Fibroblast of the conjunctiva (primary cell): Measurements from ENCODE around the gene UBE2S.
A peak's percentile ranks its signal among the peaks of the same experiment; 100 is the strongest.

Experiments used
- DNase-seq: peaks from one replicate; pipeline ENCODE4 v3.0.0-alpha.2; 2010; ENCODE audit warnings: low read depth

UBE2S gene

DNA sequence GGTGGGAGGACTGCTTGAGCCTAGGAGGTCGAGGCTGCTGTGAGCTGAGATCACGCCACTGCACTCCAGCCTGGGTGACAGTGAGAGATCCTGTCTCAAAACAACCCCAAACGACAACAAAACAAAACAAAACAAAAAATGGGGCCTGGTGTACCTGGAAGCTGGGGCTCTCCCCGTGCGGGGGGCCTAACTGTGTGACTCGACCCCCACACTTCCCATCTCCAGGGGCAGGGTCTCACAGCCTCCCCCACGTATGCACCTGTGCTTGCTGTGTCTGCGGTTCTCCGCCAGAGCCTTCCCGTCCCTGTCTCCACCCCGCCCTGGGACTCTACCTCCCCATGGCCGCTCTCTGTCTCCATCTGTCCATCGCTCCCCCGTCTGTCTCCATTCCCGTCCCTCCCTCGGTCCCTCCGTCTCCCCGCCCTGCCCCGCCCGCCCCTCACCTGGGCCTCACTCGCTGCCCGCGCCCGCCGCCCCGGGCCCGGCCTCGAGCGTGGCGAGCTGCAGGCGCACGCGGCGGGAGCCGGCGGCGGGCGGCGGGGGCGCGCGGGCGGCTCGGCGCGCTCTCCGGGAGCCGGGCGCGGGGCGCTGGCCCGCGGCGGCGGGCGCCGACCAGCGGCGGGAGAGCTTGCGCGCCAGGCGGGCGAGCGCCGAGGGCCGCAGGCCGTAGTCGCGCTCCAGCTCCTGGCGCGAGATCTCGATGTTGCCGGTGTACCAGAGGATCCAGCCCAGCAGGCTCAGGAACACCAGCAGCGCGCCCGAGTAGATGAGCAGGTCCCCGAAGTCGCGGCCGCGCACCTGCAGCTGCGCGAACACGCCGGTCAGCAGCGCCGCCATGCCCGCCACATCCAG lies 24.1 kb downstream of the UBE2S start:
- peak; percentile 31 for DNase-seq

DNA sequence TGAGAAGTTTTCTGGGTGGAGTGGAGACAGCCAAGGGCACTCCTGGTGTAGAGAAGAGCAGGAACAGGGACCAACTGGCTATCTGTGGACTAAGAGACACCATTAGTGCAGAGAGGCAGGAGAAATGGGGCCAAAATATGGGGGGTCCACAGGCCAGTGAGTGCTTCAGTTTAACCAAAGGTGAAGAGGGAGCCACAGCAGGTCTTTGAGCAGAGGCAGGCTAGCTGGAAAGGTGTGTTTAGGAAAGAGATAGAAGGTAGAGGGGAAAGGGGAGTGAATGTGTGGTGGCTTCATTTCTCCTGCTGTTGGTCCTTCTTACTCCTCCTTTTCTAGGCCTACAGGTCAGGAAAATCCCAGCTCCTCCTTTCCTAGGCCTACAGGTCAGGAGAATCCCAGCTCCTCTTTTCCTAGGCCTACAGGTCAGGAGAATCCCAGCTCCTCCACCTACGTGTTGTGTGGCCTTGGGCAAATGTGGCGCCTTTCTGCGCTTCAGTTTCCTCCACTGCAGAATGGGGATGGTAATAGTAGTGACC lies 25.0 kb downstream of the UBE2S start:
- DNase-seq = no peak

DNA sequence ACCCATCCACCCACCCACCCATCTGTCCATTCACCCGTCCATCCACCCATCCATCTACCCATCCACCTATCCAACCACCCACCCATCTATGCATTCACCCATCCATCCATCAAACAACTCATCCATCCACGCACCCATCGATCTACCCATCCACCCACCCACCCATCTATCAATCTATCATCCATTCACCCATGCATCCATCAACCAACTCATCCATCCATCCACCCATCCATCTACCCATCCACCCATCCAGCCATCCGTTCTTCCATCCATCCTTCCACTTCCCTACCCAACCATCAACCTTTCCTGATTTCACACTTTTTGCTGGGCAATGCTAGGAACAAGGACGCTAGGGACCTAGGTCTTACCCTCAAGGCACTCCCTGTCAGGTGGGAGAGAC lies 25.6 kb downstream of the UBE2S start:
- DNase-seq = no peak

DNA sequence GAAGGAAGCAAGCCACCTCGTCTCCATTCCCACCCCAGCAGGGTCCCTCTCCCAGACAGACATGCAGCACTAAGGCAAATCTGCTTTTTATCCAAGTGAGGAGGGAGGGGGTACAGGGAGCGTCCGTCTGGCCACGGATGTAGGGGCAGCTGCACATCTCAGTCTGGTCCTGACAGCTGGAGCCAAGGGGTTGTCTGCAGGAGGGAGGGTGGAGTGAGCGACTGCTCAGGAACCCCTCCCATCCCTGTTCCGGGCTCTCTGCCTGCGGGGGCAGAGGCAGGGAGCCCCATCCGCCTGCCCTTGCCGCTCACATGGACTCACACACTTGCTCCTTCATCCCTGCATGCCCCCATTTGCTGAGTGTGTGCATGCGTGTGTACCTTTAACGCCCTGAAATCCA lies 28.4 kb downstream of the UBE2S start:
- no peak for DNase-seq

DNA sequence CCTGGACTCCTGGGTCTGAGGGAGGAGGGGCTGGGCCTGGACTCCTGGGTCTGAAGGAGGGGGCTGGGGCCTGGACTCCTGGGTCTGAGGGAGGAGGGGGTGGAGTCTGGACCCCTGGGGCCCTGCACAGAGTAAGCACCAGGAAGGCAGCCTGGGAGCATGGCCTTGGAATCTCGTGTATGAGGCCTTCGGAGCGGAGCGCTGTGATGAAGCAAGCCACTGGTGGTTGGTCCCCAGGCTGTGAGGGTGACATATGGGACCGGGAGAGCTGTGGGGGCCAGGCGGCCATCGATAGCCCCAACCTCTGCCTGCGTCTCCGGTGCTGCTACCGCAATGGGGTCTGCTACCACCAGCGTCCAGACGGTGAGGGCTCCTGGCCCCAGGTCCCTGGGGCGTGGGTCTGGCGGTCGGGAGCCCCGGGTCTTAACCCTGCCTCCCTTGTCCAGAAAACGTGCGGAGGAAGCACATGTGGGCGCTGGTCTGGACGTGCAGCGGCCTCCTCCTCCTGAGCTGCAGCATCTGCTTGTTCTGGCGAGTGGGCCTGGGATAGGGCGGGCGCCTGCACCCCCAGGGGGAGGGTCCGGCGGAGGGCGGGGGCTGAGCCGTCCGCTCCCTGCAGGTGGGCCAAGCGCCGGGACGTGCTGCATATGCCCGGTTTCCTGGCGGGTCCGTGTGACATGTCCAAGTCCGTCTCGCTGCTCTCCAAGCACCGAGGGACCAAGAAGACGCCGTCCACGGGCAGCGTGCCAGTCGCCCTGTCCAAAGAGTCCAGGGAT lies 30.0 kb downstream of the UBE2S start:
- no peak for DNase-seq

DNA sequence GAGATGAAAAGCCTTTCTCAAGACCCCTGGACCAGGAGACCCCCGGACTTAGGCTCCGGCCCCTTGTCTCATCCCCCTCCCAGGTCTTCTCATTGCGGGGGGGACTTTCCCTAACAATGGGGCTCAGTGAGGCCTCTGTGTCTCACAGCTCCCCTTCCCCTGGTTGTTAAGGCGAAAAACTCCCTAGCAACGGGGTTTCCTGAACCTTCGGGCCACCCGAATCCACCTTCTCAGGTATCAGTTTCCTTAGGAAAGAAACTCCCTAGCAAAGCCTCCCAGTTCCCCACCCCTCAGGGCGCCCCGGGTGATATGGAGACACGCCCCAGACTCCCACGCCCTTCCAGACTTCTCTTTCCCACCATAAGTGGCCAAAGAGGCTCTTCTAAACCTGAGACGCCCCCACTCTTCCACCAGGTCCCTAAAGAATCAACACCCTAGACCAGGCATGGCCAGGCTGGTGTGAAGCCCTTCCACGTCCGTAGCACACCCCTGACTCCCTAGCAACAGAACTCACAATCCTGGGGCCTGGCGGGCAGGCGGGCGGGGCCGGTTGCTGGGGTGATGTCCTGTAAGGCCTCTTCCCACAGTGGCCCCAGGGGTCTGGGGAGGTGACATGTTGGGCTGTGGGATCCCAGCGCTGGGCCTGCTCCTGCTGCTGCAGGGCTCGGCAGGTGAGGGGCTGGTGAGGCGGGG lies 31.2 kb downstream of the UBE2S start, which contains the start of gene TMEM190:
Gene TMEM190, plus strand, starts transcription at position 586 of the 693 bp plus-strand sequence. Its CDS starts 28 bp downstream, at position 614.
- no peak for DNase-seq

DNA sequence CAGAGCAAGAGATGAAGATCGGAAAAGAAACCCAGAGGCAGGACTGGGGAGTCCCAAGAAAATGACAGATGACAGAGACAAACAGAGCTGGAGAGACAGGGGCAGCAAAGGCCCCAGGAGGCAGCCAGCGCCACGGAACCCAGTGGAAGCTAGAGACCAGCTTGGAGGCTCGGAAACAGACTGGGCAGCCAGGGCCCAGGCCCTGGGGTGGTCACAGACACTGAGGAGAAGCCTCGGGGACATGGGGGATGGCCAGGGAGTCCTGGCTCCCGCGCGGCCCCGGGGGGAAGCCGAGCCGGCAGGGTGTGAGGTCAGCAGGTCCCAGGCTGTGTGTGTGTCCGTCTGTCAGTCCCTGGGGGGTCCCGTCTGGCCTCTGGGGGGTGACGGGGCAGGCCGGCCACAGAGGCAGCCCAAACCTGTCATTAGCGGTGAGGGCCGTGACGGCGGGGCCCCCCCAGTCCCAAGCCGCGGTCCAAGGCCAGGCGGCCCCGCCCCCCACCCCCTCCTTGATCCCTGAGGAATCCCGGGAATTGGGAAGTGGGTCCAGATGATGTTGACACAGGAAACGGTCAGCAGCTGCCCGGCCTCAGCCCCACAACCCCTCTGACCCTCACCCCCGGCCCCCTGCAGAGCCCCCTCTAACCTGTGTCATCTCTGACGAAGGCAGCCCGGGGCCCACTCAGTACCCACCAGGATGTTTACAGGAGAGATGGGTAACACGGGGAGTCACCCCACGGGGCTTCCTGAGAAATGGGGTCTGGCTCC lies 33.4 kb downstream of the UBE2S start:
- no peak for DNase-seq

DNA sequence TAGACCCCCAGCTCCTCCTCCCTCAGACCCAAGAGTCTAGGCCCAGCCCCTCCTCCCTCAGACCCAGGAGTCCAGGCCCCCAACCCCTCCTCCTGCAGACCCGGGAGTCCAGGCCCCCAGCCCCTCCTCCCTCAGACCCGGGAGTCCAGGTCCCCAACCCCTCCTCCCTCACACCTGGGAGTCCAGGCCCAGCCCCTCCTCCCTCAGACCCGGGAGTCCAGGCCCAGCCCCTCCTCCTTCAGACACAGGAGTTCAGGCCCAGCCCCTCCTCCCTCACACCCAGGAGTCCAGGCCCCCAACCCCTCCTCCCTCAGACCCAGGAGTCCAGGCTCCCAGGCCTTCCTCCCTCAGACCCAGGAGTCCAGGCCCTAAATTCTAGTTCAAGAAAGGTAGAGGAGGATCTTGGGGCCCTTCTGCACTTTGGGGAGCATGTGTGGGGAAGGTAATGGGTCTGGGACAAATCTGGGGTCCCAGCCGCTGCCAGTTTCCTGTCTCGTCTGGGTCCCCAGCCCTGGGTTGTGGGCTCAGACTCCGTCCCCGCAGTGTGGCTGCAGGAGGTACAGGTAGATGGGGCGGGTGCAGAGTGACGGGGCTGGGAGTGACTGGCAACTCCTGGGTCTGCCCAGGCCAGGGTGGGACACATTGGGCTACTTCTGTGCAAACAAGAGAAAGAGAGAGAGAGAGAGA lies 34.1 kb downstream of the UBE2S start:
- no peak for DNase-seq

DNA sequence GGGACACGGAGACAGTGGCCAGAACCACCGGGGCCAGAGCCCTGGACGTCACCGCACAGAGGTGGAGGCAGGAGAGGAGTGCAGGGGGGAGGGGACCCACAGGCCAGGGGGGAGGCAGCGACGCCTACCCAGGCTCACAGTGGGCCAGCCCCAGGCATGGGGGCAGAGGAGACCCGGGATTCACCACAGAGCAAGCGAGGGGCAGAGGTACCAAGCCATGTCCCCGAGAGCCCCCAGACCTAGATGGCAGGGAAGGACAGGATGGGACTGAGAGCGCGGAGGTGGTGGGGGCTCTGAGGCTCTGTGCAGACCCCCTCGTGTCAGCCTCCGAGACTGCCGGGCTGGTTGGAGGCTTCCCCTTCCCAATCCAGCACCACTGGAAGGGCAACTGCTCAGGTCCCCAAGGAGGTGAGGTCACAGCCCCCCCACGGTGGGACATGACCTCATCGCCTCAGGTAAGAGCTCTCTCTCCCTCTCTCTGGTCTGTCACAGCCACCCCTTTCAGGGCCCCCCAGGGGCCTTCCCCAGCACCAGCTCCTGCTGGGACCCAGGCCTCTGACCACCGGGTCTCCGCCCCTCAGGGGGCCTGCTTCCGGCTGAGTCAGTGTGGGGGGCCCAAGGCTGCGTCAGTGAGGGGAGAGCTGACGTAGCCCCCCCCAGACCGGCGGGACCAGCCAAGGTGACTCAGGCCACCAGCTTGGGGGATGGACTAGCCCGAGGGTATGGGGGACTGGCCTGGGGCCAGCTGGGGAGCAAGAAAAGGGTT lies 35.1 kb downstream of the UBE2S start:
- DNase-seq = no peak

DNA sequence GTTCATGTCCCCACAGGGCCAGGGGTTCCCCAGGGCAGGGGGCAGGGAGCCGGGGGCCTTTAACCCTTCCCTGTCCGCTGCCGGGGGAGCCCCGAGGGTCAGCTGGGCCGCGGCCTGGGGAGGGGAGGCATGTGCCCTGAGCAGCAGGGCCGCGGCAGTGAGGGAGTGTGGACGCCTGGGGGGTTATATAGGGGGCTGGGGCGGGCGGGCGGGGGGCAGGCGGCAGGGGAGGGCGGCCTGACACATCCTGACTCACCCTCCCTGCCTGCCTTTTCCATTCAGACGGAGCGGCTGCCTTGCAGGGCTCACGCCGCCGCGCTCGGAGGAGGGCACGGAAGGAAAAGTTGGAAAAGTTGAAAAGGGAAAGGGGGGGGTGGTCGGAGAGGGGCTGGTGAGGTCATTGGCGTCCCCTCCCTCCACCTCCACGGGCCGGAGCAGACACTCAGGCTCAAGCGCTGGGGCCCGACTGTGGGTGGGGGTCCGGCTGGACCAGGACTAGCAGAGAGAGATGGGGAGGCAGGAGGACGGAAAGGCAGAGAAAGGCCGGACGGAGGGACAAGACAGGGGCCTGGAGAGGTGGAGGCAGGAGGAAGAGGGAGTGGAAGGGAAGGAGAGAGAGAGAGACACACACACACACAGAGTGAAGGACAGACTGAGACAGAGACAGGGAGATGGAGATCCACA lies 37.1 kb downstream of the UBE2S start, which contains the start of gene IL11:
Gene IL11, minus strand, starts transcription at position 159 of the 684 bp plus-strand sequence. Its CDS starts 153 bp downstream, at position 6.
- no peak for DNase-seq

DNA sequence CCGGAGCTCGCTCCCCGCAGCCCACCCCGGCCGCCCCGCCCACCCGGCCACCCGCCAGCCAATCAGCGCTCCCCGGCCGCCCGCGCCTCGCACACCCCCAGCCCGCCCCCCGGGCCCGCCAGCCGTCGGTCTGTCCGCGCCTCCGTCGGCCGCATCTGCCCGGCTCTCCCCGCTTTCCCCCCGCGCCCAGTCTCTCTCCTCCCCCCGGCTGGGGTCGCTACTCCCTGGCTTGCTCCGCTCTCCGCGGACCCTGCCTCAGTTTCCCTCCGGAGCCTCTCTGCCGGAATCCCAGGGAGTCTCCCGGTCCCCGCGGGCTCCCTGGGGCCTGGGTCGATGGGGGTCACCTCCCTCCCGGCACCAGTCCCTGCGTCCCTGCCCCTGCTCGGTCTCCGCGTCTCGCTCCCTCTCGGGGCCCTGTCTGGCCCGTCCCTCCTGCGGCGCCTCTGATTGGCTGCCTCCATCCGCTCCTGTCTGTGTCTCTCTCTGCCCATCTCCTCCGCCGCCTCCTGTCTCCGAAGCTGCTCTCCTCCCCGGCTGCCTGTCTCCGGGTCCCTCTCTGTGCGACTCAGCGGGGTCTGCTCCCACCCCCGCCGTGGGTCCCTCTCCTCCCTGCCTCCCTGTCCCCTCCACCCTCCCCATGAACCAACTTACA lies 37.8 kb downstream of the UBE2S start:
- no peak for DNase-seq

DNA sequence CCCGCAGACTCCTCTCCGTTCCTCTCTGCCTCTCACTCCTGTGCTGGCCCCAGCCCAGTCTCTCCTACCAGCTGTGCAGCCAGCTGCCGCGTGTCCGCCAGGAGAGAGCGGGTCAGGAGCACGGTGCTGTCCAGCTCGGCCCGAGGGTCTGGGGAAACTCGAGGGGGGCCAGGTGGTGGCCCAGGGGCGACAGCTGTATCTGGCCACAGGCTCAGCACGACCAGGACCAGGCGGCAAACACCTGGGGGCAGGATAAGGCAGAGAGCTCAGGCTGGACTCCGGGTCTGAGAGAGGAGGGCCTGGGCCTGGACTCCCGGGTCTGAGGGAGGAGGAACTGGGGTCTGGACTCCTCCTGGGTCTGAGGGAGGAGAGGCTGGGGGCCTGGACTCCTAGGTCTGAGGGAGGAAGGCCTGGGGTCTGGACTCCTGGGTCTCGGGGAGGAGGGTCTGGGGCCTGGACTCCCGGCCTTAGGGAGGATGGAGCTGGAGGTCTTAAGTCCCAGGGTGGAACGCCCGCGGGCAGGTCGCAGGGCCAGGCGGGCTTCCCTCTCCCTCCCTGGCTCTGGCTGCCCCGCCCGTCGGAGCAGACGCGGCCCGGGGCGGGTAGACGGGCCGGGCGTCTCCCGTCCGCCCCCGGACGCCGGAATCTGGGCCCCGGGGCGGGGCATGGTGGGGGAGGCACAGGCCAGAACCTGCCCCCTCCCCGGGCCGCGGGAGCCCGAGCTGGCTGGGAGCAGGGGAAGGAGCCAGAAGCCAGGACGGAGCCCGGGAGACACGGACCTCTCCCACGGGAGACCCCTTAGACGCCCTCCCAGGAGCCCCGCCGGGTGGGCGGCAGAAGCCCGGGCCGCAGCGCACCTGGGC lies 38.7 kb downstream of the UBE2S start:
- DNase-seq = no peak

DNA sequence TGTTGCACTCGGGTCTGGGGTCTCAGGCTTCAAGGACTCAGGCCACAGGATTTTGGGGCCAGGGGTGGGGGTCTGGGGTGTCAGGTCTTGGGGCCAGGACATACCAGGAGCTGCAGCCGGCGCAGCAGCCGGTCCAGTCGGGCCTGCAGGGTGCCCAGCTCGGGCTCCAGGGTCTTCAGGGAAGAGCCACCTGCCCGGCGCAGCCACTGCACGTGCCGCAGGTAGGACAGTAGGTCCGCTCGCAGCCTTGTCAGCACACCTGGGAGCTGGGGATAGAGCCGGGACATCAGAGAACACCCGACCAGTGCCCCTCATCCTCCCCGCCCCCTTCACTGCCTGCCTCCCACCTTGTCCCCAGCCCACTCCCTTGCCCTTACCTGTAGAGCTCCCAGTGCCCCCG lies 39.5 kb downstream of the UBE2S start:
- DNase-seq = no peak

DNA sequence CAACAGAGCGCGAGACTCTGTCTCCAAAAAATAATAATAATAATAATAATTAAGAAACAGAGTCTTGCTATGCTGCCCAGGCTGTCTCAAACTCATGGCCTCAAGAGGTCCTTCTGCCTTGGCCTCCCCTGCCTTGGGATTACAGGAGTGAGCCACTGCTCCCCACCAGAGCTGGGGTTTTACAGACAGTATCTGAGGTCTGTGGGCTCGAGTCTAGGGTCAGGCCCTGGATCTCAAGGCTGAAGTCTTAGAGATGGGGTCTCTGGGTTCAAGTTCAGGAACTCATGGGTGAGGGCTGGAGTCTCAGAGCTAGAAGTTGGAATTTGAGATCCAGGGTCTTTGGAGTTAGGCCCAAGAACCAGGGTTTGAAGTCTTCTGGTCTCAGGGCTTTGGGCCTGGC lies 40.8 kb downstream of the UBE2S start:
- no peak for DNase-seq

DNA sequence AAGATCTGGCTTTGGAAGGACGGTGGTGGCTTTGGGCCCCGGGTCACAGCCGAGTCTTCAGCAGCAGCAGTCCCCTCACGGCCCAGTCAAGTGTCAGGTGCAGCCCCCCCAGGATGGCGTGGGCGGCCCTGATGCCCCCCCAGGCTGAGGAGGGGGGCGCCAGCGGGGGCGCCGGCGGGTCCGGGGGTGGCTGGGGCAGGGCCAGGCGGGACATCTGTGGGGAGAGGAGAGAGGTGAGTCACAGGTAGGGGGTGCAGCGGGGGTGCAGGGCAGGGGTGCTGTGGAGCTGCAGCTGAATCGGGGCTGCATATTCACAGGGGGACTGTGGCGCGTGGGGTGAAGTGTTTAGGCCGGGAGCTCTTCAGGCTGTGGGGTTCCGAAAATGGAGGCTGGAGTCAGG lies 41.6 kb downstream of the UBE2S start:
- DNase-seq = no peak

DNA sequence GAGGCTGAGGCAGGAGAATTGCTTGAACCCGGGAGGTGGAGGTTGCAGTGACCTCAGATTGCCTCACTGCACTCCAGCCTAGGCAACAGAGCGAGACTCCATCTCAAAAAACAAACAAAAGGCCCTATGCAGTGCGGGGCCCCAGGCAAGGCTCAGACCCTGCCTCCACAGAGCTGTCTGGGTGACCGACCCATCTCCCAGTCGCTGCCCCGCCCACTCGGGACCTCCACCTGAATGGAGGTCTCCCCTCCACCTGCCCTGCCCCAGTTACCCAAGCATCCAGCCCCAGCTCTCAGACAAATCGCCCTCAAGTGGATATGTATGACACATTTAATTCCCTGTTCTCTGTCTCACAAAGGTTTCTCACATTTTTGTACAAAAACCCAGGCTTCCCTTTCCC lies 42.3 kb downstream of the UBE2S start:
- no peak for DNase-seq

DNA sequence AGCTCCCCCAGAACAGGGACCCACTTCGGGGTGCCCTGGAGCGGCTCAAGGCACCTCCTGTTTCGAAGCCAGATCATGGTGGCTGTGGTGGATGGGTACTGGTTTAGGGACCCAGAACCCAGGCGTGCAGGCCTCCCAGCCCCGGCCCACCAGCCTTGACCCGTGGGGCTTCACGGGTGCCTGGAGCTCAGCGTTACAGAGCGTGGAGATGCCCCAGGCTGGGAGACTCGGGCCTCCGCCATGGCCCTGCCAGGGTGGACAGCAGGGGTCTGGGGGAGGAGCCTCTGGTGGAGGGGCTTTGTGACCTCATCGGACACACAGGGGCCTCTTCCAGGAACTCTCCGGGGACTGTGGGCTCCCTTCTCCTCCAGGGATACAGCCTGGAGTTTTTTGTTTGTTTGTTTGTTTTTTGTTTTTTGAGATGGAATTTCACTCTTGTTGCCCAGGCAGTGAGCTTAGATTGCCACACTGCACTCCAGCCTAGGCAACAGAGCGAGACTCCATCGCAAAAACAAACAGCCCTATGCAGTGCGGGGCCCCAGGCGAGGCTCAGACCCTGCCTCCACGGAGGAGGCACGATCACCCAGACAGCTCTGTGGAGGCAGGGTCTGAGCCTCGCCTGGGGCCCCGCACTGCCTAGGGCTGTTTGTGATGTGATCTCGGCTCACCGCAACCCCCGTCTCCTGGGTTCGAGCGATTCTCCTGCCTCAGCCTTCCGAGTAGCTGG lies 44.4 kb downstream of the UBE2S start, which contains the start of gene GARIN5B:
Gene GARIN5B, minus strand, starts transcription at position 271 of the 727 bp plus-strand sequence. Its CDS starts 194 bp downstream, at position 77.
- no peak for DNase-seq
